HG02610 (cell line): ENCODE measurements around the gene HOXD3.

ENCODE experiments used
- ATAC-seq: cut with Tn5 transposase; IDR thresholded peaks from one replicate; pipeline ENCODE4 v1.9.1; 2021; ENCODE audit warnings: mild to moderate bottlenecking, moderate library complexity; ENCODE audit not compliant: unreplicated experiment

HOXD3 gene

DNA sequence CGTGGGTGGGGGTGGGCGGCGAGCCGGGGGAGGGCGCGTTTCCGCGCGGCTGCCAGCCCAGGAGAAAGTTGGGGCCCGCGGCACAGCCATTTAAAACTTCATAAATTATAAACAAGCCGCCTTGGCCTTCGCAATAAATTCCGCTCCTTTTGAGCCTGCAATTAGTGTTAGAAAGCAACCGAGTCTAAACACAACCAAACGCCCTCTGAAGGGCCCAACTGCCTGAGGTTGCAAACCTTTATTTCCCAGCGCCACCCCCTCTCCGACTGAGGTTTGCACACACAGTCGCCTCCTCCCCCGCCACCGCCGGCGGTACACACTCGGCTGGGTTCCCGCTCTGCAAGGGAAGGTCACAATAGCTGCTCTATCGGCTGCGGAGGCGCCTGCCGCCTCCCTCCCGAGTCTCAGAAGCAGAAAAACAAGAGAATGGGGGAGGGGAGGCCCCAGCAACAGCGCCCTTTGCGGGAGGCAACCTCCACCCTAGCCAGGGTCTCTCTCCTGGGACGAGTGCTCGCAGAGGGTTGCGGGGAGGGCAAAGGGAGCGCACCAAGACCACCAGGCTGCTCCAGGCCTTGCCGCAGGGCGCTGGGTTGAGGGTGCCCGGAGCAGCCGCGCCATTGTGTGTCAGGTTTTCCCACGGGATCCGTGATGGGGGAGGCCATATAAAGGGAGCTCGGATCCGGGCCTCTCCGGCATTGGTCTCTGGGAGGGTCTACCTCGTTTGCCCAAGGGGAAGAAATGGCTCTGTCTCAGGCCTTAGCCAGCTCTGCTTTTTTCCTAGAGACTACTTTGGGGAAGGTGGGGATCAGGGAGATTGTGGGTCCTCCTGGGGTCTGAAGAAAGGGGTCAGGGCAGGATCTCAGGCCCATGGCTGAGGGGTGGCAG, 18.0 kb downstream of the HOXD3 start:
- ATAC-seq: no peak

DNA sequence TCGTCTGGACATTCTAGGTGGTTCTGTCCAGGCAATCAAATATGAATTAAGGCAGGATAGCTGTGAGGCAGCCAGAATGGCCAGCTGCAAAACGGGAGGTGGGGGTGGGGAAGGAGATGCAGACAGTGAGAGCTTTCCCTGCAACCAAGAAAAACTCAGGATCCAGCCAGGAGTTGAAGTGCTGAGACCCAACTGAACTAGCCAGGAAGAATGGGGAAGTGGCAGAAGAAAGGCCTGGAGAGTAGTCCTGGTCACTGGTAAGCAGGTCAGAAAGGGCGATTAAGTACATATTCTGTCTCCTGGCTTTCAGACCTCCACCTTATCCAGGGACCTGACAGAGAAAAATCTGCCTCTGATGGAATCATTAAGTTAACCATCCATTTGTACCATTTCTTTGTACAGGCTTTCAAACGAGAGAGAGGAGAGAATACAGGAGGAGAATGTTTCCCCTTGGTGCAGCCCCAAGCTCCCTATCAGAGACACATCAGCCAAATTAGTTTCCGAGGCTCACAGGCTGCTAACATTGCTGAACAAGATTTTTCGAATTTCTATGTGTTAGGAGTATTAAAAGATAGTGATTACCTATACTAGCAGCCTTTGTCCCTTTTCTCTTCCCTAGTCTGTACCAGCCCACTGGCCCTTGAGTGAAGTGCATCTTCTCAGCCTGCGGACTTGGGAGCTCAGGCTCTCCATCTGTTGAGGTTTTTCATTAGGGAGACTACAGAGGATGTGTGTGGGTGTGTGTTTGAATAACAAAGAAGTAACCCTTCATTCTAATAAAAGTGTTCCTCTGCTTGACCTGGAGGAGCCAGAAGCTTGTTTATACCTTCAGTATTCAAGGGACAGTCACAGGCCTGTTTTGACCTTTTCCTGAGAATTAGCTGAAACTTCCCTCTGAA, 18.9 kb downstream of the HOXD3 start:
- no peak for ATAC-seq

DNA sequence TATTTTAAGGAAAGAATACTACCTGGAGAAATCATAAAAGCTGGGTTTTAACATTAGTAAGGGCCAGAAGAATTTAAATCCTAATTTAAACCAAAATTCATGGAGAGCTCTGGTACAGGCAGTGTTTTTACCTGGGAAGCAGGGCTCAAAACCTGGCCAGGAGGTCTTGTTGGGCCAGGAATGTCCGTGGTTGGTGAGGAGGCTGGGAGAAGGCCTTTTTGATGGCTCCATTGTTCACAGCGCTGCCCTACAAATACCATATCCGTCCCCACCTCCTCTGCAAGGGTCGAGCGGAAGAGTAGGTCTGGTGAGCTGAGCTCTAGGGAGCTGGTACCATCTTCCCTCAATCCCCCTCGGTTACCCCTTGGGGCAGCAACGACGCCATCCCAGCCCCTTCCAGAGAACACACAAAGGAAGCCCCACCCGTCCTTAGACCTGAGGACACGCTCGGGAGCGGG, 20.5 kb downstream of the HOXD3 start:
- ATAC-seq: no peak

DNA sequence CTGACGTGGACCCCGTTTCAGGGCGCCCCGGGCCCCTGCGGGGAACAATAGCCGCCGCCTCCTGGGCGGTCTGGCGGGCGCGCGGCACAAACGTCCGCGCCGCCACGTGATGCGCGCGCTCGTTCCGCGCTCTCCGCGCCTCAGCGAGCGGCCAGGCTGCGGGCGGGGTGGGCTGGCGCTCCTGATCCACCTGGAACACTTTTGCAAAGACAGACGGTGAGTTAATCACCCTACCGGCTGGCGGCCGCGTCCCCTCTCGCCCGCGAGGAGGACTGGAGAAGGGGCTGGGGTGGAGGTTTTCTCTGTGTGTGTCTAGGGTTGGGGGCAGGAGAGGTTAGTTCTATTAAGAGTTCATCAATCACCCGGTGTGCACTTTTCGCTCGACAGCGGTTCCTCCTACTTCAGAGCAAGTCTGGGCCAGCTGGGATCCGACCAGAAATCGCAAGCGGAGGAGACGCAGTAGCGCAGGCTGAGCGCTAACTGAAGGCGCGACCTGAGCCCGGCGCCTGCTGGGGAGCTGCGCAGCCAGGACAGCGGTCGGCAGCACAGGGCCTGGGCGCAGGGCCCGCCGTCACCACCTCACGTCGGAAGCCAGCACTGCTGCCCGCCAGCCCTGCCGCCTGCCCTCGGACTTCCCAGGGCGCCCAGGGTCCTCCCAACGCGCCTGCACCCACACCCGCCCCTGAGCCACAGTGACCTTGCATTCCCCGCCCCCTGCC, 21.1 kb downstream of the HOXD3 start:
- no peak for ATAC-seq

DNA sequence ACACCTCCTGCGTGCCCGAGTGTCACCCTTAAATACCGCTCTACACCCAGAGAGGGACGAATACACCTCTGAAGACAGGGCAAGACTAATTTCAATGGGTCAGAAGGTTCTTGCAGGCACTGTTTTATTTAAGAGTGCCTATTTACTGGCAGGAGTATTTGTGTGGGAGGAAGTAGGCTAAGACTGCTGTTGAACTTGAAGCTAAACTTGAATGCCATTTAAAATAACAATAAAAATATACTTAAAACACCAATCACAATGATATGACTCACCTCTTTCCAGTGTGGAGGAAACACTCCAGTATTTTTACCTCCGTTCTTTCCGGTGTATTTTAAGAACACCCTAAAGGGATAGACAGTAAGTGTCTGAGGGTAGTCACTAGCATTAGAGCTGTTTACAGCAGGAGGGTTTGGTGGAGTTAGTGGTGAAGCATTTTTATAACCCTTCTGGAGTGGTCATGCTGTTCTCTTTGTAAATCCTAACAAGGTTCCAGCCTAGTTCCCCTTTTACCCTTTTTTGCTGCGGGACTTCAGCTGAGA, 21.7 kb downstream of the HOXD3 start:
- no peak for ATAC-seq

DNA sequence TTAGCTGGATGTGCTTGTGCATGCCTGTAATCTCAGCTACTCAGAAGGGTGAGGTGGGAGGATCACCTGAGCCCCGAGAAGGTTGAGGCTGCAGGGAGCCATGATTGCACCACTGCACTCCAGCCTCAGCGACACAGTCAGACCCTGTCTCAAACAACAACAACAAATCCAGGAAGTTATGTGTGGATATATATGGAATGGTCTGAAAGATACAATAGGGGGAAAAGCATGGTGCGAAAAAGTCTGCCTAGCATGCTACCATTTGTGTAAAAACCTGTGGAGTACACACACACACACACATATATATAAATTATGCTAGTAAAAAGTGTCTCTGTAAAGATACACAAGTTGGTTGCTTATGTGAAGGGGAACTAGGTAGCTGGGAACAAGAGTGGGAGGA, 24.4 kb downstream of the HOXD3 start:
- no peak for ATAC-seq

DNA sequence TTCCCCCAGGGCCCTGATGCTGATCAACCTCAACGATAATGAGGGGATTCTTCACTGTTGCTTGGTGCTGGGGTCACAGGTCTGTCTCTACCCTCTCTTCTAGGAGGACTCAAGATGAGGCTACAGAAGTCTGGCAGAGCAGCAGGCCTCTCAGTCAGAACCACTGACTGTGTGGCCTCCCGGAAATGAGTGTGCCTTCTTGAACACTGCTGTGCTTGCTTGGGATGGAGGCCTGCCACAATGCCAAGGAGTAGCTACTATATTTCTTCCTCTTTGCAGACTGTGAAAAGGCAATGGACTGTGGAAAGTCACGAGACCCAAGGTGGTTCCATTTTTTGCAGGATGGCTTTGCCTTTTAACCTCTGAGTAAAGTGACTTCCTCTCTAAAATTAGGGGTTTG, 25.6 kb downstream of the HOXD3 start:
- ATAC-seq: no peak

DNA sequence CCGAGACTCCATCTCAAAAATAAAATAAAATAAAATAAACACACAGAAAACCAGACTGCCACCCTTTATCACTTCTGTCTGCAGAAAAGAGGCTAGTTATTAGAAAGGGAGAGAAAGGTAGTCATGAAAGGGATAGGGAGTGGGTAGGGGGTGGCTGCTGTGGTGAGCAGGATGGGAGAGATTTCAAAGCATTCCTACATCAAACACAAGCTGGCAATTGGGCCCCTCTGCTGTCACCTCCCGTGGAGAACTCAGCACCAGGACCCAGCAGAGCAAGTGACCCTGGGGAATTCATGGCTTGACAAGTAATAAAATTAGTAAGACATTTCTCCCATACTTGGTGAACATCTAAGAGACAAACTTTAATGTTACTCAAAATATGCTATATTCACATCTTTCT, 27.6 kb downstream of the HOXD3 start:
- ATAC-seq: no peak

DNA sequence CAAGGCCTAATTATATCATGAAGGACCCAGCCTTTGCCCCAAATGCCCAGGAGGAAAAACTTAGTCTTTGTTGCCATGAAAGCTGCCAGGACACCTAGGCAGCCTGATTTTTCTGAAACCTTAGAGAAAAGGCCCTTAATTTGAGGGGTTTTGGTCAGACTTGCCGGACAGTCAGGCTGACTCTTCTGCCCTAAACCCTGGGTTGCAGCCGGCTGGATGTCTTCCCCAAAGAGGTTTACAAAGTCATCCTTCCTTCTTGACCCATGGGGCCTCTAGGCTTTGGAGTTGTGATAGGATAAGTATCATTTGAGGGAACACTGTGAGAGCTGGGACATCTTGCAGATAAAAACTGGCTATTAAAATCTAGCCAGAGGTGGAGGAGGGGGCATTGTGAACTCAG, 28.9 kb downstream of the HOXD3 start:
- ATAC-seq: no peak

DNA sequence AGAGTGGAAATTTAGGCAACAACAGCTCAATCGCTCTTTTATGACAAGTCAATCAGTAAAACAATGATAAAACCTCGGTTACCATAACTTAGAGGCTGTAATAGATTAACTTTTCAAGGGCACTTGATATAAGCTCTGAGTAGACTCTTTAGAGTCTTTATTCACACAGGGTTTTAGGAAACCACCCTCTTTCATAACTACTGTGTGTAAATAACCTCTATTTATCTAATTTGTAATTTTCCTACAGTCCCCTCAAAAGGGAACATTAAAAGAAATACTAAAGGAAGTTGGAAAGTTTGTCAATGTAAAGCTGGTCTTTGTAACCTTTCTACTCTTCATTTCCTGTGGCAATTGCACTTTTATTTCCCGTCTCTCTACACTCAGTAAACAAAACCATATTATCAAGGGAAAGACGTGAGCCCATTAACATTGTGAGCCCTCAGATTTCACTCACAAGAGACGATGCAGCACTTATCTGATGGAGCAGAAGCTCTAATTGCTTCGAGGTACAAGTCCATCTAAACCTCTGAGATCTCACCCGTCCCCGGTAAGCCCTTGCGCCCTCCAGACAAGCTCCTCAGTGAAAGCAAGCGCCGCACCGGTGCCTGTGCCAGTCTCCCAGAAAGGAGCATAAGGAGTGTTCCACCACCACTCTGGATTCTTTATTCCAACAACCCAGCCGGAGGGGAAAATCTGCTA, 30.2 kb downstream of the HOXD3 start:
- no peak for ATAC-seq

DNA sequence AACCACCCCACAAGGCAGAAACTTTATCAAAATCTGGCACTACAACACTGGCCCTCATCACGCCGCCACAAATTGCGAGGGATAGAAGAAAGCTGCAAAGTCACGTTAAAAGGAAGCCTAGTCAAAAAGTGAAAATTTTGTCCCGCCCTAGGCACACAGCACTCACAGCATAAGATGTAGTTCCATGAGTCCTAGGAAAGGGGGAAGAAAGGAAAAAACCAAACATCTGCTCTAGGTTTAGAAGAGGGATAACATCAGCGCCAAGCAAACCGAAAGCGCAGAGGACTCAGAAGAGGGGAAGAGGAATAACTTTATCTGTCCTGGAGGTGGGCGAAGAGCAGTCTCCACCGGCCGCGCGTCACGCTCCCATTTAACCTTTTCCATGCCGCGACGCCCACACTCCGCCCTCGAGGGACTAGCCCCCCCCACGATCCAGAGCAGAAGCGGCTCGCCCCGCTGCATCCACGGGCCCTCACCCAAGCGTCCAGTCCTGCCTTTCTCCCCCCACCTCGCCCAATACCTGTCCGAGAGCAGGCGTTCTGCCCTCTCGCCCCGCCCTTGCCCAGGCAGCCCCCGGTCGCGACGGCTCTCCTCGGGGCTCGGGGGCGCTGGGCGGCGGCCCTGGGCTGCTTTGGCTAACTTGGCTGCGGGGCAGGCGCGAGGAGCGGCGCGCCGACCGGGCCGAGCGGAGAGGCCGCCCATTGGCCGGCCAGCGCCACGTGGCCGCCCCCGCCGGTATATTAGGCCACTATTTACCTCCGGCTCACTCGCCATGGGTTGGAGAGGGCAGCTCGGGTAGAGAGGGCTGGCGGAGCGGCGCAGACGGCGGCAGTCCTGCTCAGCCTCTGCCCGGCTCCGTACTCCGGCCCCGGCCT, 31.0 kb downstream of the HOXD3 start, which contains the start of gene HOXD1:
Gene HOXD1 (plus strand): TSS at position 770 of the 875 bp plus-strand sequence. CDS start 134 bp downstream, outside the sequence.
- peak; percentile 46 for ATAC-seq

DNA sequence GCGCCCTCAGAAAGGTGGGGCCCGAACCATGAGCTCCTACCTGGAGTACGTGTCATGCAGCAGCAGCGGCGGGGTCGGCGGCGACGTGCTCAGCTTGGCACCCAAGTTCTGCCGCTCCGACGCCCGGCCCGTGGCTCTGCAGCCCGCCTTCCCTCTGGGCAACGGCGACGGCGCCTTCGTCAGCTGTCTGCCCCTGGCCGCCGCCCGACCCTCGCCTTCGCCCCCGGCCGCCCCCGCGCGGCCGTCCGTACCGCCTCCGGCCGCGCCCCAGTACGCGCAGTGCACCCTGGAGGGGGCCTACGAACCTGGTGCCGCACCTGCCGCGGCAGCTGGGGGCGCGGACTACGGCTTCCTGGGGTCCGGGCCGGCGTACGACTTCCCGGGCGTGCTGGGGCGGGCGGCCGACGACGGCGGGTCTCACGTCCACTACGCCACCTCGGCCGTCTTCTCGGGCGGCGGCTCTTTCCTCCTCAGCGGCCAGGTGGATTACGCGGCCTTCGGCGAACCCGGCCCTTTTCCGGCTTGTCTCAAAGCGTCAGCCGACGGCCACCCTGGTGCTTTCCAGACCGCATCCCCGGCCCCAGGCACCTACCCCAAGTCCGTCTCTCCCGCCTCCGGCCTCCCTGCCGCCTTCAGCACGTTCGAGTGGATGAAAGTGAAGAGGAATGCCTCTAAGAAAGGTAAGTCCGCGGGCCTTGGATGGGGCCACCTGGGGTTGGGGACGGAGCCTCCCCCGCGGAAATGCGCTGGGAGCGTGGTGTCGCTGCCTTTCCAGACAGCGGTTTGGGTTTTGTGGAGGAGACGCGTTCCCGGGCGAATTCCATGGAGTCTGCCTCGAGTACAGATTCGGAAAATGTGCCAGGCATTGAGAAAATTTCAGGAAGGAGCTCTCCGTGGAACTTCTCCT, 31.9 kb downstream of the HOXD3 start:
- no peak for ATAC-seq

DNA sequence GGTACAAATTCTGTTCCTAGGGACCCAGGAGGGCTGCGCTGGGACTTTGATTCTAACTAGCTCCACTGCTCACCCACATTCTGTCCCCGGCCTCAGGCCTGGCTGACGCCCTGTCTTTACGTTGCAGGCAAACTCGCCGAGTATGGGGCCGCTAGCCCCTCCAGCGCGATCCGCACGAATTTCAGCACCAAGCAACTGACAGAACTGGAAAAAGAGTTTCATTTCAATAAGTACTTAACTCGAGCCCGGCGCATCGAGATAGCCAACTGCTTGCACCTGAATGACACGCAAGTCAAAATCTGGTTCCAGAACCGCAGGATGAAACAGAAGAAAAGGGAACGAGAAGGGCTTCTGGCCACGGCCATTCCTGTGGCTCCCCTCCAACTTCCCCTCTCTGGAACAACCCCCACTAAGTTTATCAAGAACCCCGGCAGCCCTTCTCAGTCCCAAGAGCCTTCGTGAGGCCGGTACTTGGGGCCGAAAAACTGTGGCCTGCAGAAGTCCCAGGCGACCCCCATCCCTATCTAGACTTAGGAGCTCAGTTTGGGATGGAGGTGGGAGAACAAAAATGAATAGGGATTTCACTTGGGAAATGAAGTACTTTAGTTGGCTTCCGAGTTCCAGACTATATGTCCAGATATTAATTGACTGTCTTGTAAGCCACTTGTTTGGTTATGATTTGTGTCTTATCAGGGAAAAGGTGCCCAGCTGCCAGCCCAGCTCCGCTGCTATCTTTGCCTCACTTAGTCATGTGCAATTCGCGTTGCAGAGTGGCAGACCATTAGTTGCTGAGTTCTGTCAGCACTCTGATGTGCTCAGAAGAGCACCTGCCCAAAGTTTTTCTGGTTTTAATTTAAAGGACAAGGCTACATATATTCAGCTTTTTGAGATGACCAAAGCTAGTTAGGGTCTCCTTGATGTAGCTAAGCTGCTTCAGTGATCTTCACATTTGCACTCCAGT, 32.9 kb downstream of the HOXD3 start:
- no peak for ATAC-seq

DNA sequence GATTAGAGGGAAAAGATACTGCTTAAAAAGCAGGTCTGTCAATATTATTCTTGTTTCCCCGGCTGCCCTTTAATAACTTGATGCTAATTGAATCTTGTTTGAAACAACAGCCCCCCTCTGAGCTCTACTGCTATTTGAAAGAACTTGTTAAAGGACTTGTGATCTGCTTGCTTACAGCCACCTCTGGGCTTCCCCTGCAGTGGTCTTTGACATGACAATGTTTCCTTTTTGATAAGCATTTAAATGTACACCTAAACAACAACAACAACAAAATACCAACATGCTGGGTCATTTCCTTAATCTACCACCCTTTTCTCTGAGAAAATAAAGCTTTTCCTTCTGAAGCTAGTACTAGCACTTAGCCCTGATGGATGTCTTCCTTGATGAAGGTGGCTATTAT, 35.2 kb downstream of the HOXD3 start:
- ATAC-seq: no peak

DNA sequence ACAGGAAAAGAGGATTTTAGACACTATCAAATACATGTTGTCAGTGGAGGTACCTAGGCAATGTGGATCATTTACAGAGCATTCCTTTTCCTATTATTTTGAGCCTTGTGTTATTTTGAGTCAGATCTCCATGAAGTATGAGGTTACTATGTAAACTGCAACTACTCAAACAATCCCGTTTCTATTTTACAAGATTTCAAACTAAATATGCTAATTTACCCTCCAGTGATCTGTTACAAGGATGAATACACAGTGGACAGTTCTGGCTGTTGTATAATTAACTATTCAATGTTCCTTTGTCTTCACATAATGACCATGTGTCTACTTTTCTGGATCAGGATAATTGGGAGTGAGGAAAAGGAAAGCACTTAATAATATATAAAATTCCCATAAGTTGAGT, 35.9 kb downstream of the HOXD3 start:
- no peak for ATAC-seq

DNA sequence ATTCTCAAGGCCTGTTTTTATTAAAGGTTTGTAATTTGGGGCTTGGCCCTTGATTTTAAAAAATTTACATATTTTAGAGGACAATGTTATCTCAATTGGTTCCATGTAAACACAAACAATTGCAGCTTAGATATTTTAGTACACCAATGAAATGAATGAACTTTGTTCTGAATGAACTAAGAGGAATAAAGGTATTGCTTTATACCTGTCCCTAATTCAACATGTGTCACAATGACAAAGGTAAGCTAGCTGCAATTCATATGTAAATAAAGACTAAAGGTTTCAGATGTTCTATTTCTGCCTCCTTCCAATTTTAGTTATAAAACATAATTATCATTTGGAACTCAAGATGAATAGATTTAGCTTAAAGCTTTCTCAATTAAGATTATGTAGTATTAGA, 42.8 kb downstream of the HOXD3 start:
- ATAC-seq: no peak

DNA sequence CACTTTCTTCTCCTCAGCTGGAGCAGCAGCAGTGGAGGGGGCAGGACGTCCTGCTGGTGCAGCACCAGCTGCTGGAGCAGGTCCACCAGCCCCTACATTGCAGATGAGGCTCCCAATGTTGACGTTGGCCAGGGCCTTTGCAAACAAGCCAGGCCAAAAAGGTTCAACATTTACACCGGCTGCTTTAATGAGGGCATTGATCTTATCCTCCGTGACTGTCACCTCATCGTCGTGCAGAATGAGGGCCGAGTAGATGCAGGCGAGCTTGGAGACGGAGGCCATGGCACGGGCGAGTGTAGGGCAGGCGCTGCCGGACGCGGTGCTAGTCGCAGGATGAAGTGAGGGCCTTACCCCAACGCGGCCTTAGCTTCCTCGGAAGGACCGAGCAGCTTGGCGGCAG, 43.9 kb downstream of the HOXD3 start:
- no peak for ATAC-seq
